K562 (cell line): ENCODE results near the gene TXLNA. TPM values are rescaled to one million over a fixed set of nuclear protein-coding genes. Genes with fewer than 3 reads are reported as not detected.
A peak's percentile ranks its signal among the peaks of the same experiment; 100 is the strongest.

Experiments
- AFF4 ChIP-seq: sonication (generic); formaldehyde crosslinking; IDR thresholded peaks from 2 replicates; pipeline ENCODE4 v1.8.0; 2023; ENCODE audit warnings: mild to moderate bottlenecking, missing genetic modification reagents
- CTBP1 ChIP-seq: fragments of 450-650 bp; IDR thresholded peaks from 2 replicates; pipeline ENCODE4 v1.6.1; 2016; ENCODE audit warnings: borderline replicate concordance
- CTCF ChIP-seq, 3 experiments: IDR thresholded peaks in 2 of 3; conservative IDR thresholded peaks in 1 of 3; 2 replicates each; pipeline ENCODE4 v1.5.1; 2011 to 2012; ENCODE audit warnings: low read length in 3 of 3, mild to moderate bottlenecking in 3 of 3, control low read depth in 2 of 3, improper control_type of control experiment in 1 of 3, inconsistent platforms in 1 of 3, low read depth in 1 of 3, mixed read lengths in 1 of 3, moderate library complexity in 1 of 3; ENCODE audit not compliant: insufficient read depth in 2 of 3
- CTCFL ChIP-seq: IDR thresholded peaks from 2 replicates; pipeline ENCODE4 v1.6.1; 2011; ENCODE audit warnings: borderline replicate concordance, low read depth, mild to moderate bottlenecking, moderate library complexity, low read length; ENCODE audit not compliant: insufficient read depth, poor library complexity, severe bottlenecking
- FOSL1 ChIP-seq: fragments of 200-800 bp; sonication (Bioruptor generic); conservative IDR thresholded peaks from 2 replicates; pipeline ENCODE4 v1.6.1; 2016; ENCODE audit warnings: missing genetic modification characterization, missing compliant biosample characterization
- L3MBTL2 ChIP-seq: fragments of 450-650 bp; IDR thresholded peaks from 2 replicates; pipeline ENCODE4 v1.6.1; 2016; ENCODE audit warnings: mild to moderate bottlenecking, moderate library complexity
- SMAD4 ChIP-seq: fragments of 250-450 bp; sonication (Bioruptor Pico); conservative IDR thresholded peaks from 2 replicates; pipeline ENCODE4 v1.8.0; 2021; ENCODE audit warnings: inconsistent platforms, mild to moderate bottlenecking, moderate library complexity
- TCF7L2 ChIP-seq: fragments of 150-350 bp; IDR thresholded peaks from 2 replicates; pipeline ENCODE4 v1.6.1; 2016; ENCODE audit warnings: low read depth, mild to moderate bottlenecking, low read length, moderate library complexity
- TFAP4 ChIP-seq: sonication (generic); formaldehyde crosslinking; IDR thresholded peaks from 2 replicates; pipeline ENCODE4 v1.8.0; 2022; ENCODE audit warnings: missing genetic modification reagents, mild to moderate bottlenecking, moderate library complexity, borderline replicate concordance
- ZNF592 ChIP-seq: fragments of 450-650 bp; IDR thresholded peaks from 2 replicates; pipeline ENCODE4 v1.6.1; 2017; ENCODE audit warnings: antibody characterized with exemption, mild to moderate bottlenecking
- polyA plus RNA-seq, 8 experiments: library from polyadenylated mRNA; depleted of rRNA in 4 of 8; stranded (reverse) in 5 of 8; unstranded in 3 of 8; fragments of >200 nt; fragmentation: Nextera tagmentation in 2 of 8; fragmentation: Illumina TruSeq in 1 of 8; extraction: Ambion mirVana in 2 of 8; extraction: Trizol in 1 of 8; gene quantifications; 2 replicates each; pipeline versions ENCODE4 v1.2.1 to v1.2.3, GENCODE V29; 2011 to 2014; ENCODE audit warnings: inconsistent platforms in 1 of 8, missing spikeins in 1 of 8
- total RNA-seq, 7 experiments: library from RNA; depleted of rRNA in 6 of 7; stranded (reverse); fragments of >200 nt in 6 of 7; fragmentation: Illumina TruSeq in 2 of 7; extraction: Trizol in 2 of 7; gene quantifications; 2 replicates each; pipeline versions ENCODE4 v1.2.1 to v1.2.3, GENCODE V29; 2011 to 2021; ENCODE audit warnings: low replicate concordance in 1 of 7

Gene TXLNA
- total and polyA plus RNA-seq, 9 of the 15 experiments (the other 6 are each of a cell fraction or from before 2014, with no cell fraction given) = 9.2 to 54.5 (median 39.3) TPM

GRCh38 chr1:32241001-32241763, 61.7 kb downstream of the TXLNA start (continued):
- TF ChIP-seq CTCFL = no peak
- TF ChIP-seq L3MBTL2 = peak; percentile 94
- TF ChIP-seq CTCF (IDR thresholded peaks at IDR 0.05 in 2 of 3, conservative IDR thresholded peaks at IDR 0.05 in 1 of 3; ENCODE audit: insufficient read depth in 2 of 3, low read depth in 1 of 3, low read length in 3 of 3) = 0 out of 6 replicates have a peak, but pooled peaks of 1 of the 3 experiments have one; percentile 12
- peak; percentile 86 for TF ChIP-seq ZNF592
- no peak for TF ChIP-seq CTBP1
- peak; percentile 48 for TF ChIP-seq FOSL1 (tag)
- no peak for TF ChIP-seq TCF7L2
- 0 out of 2 replicates have a peak, but pooled peaks have one; percentile 43 for TF ChIP-seq AFF4 (CRISPR knock-in tag)
- peak; percentile 65; the same call in 1 of the 2 replicates for TF ChIP-seq TFAP4
- peak; percentile 45; the same call in 1 of the 2 replicates for TF ChIP-seq SMAD4
